Endothelial cell (in vitro differentiated cells): ENCODE data around the gene ZDHHC11. TPM values are rescaled to one million over a fixed set of nuclear protein-coding genes. Genes with fewer than 3 reads are reported as not detected.

ENCODE experiments used
- DNase-seq: peaks from one replicate; pipeline ENCODE4 v3.0.0; 2021; ENCODE audit warnings: low spot score
- H3K27ac Mint-ChIP-seq: one replicate; pipeline ENCODE4 v1.8.0; 2021; ENCODE audit warnings: mixed read lengths, inconsistent platforms; ENCODE audit not compliant: unreplicated experiment
- H3K27me3 Mint-ChIP-seq: one replicate; pipeline ENCODE4 v1.8.0; 2021; ENCODE audit warnings: mild to moderate bottlenecking, moderate library complexity, mixed read lengths, inconsistent platforms; ENCODE audit not compliant: unreplicated experiment
- H3K36me3 Mint-ChIP-seq: one replicate; pipeline ENCODE4 v1.8.0; 2021; ENCODE audit warnings: mild to moderate bottlenecking, low read depth, mixed read lengths, inconsistent platforms; ENCODE audit not compliant: unreplicated experiment
- H3K4me1 Mint-ChIP-seq: one replicate; pipeline ENCODE4 v1.8.0; 2021; ENCODE audit warnings: mild to moderate bottlenecking, mixed read lengths, inconsistent platforms; ENCODE audit not compliant: unreplicated experiment
- H3K4me3 Mint-ChIP-seq: one replicate; pipeline ENCODE4 v1.8.0; 2021; ENCODE audit warnings: mild to moderate bottlenecking, mixed read lengths, inconsistent platforms; ENCODE audit not compliant: unreplicated experiment
- H3K9me3 Mint-ChIP-seq: one replicate; pipeline ENCODE4 v1.8.0; 2021; ENCODE audit warnings: mixed read lengths, inconsistent platforms; ENCODE audit not compliant: unreplicated experiment
- CTCF ChIP-seq: fragments of 200-600 bp; sonication (generic); IDR thresholded peaks from one replicate; pipeline ENCODE4 v1.5.0; 2021; ENCODE audit warnings: antibody characterized with exemption; ENCODE audit not compliant: unreplicated experiment
- total RNA-seq: library from RNA; stranded (reverse); fragmentation: NEBNext Ultra II Directional; extraction: Animal tissue kit (Norgen Biotek cat#: 25700); gene quantifications from one replicate; pipeline ENCODE4 v1.2.1, GENCODE V29; 2021; ENCODE audit not compliant: unreplicated experiment

Gene ZDHHC11
- total RNA-seq, 1 donor from 2014 or later = 14.3 TPM

GRCh38 chr5:759111-759751 is 91.6 kb downstream of the ZDHHC11 start:
- peak overlapping the region; percentile 56 for H3K4me3 Mint-ChIP-seq
- no peaks in the 10 kb centered on the region for H3K9me3 Mint-ChIP-seq
- no peak for TF ChIP-seq CTCF
- peaks cover 7% of the 10 kb centered on the region for H3K36me3 Mint-ChIP-seq
- peaks cover 15% of the 10 kb centered on the region for H3K27me3 Mint-ChIP-seq
- peak overlapping the region; percentile 93 for H3K27ac Mint-ChIP-seq
- no peak for DNase-seq
- peaks cover 9% of the 10 kb centered on the region for H3K4me1 Mint-ChIP-seq

GRCh38 chr5:758698-759053 is 92.1 kb downstream of the ZDHHC11 start:
- H3K36me3 Mint-ChIP-seq = peaks cover 11% of the 10 kb centered on the region
- H3K4me3 Mint-ChIP-seq = peak overlapping the region; percentile 56
- no peak for DNase-seq
- peaks cover 9% of the 10 kb centered on the region for H3K4me1 Mint-ChIP-seq
- peaks cover 15% of the 10 kb centered on the region for H3K27me3 Mint-ChIP-seq
- no peaks in the 10 kb centered on the region for H3K9me3 Mint-ChIP-seq
- peak overlapping the region; percentile 93 for H3K27ac Mint-ChIP-seq
- TF ChIP-seq CTCF = no peak

GRCh38 chr5:757931-758697 is 92.7 kb downstream of the ZDHHC11 start:
- Mint-ChIP-seq H3K4me1 (peaks cover 9% of the 10 kb centered on the region), H3K27me3 (peaks cover 15% of the 10 kb centered on the region), H3K4me3 (no peak overlapping the region), H3K27ac (peak overlapping the region; percentile 91), H3K9me3 (no peaks in the 10 kb centered on the region), H3K36me3 (peaks cover 11% of the 10 kb centered on the region)
- DNase-seq = peak; percentile 69
- TF ChIP-seq CTCF = no peak

GRCh38 chr5:757346-757930 is 93.3 kb downstream of the ZDHHC11 start:
- no peak for TF ChIP-seq CTCF
- H3K36me3 Mint-ChIP-seq = peaks cover 11% of the 10 kb centered on the region
- peaks cover 9% of the 10 kb centered on the region for H3K4me1 Mint-ChIP-seq
- DNase-seq = no peak
- peak overlapping the region; percentile 91 for H3K27ac Mint-ChIP-seq
- H3K9me3 Mint-ChIP-seq = no peaks in the 10 kb centered on the region
- peaks cover 13% of the 10 kb centered on the region for H3K27me3 Mint-ChIP-seq
- H3K4me3 Mint-ChIP-seq = no peak overlapping the region
